HL-60 (cell line): ENCODE data around the gene PRRC2B.
A peak's percentile ranks its signal among the peaks of the same experiment; 100 is the strongest.

ENCODE experiments used
- DNase-seq, 2 experiments: peaks; one replicate each; pipeline ENCODE4 v3.0.0-alpha.2; 2010 to 2020; ENCODE audit warnings: low read depth in 1 of 2, low spot score in 1 of 2
- H3K27ac ChIP-seq: fragments of 250-450 bp; sonication (Bioruptor Pico); replicated peaks from 2 replicates; pipeline ENCODE4 v1.5.1; 2020; ENCODE audit warnings: mild to moderate bottlenecking, moderate library complexity
- H3K27me3 ChIP-seq: fragments of 250-450 bp; sonication (Bioruptor Pico); 2 replicates; pipeline ENCODE4 v1.5.1; 2021; ENCODE audit warnings: mild to moderate bottlenecking, moderate library complexity; ENCODE audit not compliant: insufficient read depth, poor library complexity, severe bottlenecking
- H3K4me3 ChIP-seq: replicated peaks from 2 replicates; pipeline ENCODE4 v1.5.1; 2011; ENCODE audit warnings: mild to moderate bottlenecking, control low read depth, low read length; ENCODE audit not compliant: insufficient read depth
- CTCF ChIP-seq: IDR thresholded peaks from one replicate; pipeline ENCODE4 v1.5.1; 2011; ENCODE audit warnings: low read length, control low read depth, inconsistent platforms; ENCODE audit not compliant: insufficient read depth
- GABPA ChIP-seq: IDR thresholded peaks from 2 replicates; pipeline ENCODE4 v1.6.1; 2012; ENCODE audit warnings: low read depth
- POLR2AphosphoS5 ChIP-seq: IDR thresholded peaks from 2 replicates; pipeline ENCODE4 v1.6.1; 2012; ENCODE audit warnings: low read depth
- REST ChIP-seq: IDR thresholded peaks from 2 replicates; pipeline ENCODE4 v1.6.1; 2012; ENCODE audit warnings: low read depth; ENCODE audit not compliant: insufficient replicate concordance
- SPI1 ChIP-seq: IDR thresholded peaks from 2 replicates; pipeline ENCODE4 v1.6.1; 2012; ENCODE audit warnings: low read depth, mild to moderate bottlenecking, borderline replicate concordance

The PRRC2B gene

GRCh38 chr9:131480258-131480657, 86.4 kb downstream of the PRRC2B start:
- DNase-seq, result no peak
- H3K27me3 ChIP-seq, result no peaks in the 10 kb centered on the region
- no peak overlapping the region for H3K27ac ChIP-seq
- H3K4me3 ChIP-seq, result no peak overlapping the region
- no peak for TF ChIP-seq POLR2AphosphoS5
- no peak for TF ChIP-seq CTCF
- TF ChIP-seq GABPA, result no peak
- no peak for TF ChIP-seq REST
- TF ChIP-seq SPI1, result no peak

- H3K4me3 ChIP-seq, result no peak overlapping the region
- no peak for DNase-seq
- TF ChIP-seq REST (no peak), SPI1 (no peak), POLR2AphosphoS5 (0 out of 2 replicates have a peak, but pooled peaks have one; percentile 15)
- no peak overlapping the region for H3K27ac ChIP-seq
- no peaks in the 10 kb centered on the region for H3K27me3 ChIP-seq
Measured at GRCh38 chr9:131481441-131482342, 87.8 kb downstream of the PRRC2B start.

- DNase-seq, result no peak
- Histone ChIP-seq H3K4me3 (no peak overlapping the region), H3K27me3 (no peaks in the 10 kb centered on the region), H3K27ac (no peak overlapping the region)
- TF ChIP-seq CTCF (no peak), GABPA (no peak), POLR2AphosphoS5 (no peak), SPI1 (no peak), REST (no peak)
Measured at GRCh38 chr9:131482343-131483006, 88.6 kb downstream of the PRRC2B start.
